GM08714 (cell line): ENCODE measurements around the gene MKI67.

Source experiments
- H3K4me3 ChIP-seq: fragments of 200-500 bp; sonication (Bioruptor generic); 2 replicates; pipeline ENCODE4 v1.5.1; 2014; ENCODE audit warnings: mild to moderate bottlenecking, low read length, inconsistent platforms
- ZNF274 ChIP-seq: IDR thresholded peaks from 2 replicates; pipeline ENCODE4 v1.6.1; 2012; ENCODE audit warnings: mild to moderate bottlenecking, low read depth, low read length

Gene MKI67

DNA sequence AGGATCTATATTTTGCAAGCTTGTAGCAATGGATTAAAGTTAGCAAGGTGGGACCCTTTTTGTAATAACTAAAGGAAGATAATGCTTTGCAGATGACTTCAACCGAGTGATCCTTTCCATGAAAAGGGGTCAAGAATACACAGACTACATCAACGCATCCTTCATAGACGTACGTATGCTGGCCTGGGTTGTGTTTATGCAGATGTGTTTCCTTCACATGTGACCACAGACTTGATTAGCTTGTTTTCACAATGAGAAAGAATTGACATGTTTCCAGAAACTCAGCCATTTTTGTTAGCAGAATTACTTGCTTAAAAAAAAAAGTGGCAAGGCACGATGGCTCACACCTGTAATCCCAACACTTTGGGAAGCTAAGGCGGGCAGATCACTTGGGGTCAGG is 54.2 kb downstream of the MKI67 start:
- no peak overlapping the region for H3K4me3 ChIP-seq
- TF ChIP-seq ZNF274, result no peak

DNA sequence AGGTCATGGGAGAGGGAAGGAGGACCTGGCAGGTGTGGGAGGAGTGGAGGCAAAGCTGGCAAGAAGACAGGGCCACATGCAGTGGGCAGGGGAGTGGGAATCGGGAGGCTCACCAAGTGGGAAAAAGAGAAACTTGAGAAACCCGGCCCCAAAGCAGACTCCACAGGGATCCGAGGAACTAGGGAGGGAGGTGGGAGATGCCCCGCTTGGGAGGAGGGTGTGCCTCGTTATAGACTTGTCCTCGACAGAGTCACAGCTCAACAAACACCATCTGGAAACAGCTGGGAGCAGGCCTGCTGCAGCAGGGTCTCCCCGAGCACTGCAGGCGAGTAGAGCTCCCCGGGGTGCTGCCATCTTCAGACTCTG is 54.8 kb downstream of the MKI67 start:
- H3K4me3 ChIP-seq, result no peak overlapping the region

DNA sequence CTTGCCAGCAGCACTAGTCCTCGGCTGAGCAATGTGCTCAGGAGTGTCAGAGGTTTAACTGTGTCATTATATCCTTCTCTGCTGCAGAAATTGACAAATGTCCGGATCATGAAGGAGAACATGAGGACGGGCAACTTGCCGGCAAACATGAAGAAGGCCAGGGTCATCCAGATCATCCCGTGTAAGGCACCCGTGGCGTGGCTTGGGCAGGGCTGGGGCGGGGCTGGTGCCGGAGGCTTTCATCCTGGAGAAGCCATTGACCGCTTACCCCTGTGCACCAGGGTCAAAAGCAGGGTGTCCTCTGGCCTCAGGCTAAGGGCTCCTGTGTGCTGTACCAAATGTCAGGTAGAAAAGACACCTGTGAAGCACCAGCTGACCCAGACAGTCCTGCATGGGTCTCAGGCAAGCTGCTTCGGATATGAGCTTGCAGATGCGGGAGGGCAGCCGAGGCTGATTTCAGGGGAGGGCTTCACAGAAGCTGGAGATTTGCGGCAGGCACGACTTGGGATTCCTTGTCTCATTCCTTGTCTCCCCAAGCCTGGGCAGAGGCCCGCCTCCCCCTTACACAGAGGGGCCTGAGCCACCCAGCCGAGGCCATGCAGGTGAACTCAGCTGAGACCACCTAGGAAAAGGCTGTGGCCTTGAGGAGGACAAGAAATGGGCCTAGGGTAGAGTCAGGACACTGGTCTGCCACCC is 55.4 kb downstream of the MKI67 start:
- H3K4me3 ChIP-seq, result no peak overlapping the region
- no peak for TF ChIP-seq ZNF274

More for the DNA sequence above, 54.8 kb downstream of the MKI67 start:
- TF ChIP-seq ZNF274, result no peak

DNA sequence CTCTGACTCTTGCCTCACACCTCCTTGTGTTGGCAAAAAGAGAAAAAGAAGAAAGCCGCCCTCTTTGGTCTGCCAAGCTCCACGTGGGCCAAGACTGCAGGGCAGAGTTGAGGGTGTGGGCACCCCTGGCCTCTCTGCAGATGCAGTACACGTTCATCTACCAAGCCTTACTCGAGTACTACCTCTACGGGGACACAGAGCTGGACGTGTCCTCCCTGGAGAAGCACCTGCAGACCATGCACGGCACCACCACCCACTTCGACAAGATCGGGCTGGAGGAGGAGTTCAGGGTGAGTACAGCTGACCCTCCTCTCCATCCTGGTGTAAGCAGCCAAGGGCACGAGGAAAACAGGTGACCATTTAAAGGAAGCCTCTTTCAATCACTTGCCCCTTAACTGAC is 56.1 kb downstream of the MKI67 start:
- H3K4me3 ChIP-seq, result no peak overlapping the region
- TF ChIP-seq ZNF274, result no peak

DNA sequence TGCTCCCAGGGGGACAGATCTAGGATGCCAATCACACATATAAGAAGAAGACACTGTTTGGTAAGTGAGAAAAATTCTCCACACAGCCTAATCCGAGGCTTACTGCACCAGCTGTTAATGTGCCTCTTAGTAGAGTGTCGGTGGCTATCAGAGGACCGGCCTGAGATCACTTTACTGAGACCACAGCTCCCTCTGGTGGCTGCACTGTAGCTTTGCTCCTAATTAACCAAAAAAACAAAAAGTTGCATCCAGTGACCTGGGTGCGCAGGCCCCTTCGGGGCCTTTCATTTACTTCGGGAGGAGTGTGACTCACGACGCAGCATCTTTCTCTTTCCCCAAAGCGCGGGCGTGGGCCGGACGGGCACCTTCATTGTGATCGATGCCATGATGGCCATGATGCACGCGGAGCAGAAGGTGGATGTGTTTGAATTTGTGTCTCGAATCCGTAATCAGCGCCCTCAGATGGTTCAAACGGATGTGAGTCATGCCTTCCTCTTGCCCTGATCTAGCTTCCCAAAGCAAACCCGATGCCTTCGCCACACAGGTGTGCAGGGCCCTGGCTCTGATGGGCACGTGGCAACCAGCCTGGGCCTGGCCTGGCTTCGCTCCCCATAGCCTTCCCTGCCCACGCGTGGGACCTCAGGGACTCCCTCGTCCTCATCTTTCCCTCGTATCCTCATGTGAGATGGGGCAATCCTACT is 56.7 kb downstream of the MKI67 start:
- no peak for TF ChIP-seq ZNF274
- H3K4me3 ChIP-seq, result no peak overlapping the region

DNA sequence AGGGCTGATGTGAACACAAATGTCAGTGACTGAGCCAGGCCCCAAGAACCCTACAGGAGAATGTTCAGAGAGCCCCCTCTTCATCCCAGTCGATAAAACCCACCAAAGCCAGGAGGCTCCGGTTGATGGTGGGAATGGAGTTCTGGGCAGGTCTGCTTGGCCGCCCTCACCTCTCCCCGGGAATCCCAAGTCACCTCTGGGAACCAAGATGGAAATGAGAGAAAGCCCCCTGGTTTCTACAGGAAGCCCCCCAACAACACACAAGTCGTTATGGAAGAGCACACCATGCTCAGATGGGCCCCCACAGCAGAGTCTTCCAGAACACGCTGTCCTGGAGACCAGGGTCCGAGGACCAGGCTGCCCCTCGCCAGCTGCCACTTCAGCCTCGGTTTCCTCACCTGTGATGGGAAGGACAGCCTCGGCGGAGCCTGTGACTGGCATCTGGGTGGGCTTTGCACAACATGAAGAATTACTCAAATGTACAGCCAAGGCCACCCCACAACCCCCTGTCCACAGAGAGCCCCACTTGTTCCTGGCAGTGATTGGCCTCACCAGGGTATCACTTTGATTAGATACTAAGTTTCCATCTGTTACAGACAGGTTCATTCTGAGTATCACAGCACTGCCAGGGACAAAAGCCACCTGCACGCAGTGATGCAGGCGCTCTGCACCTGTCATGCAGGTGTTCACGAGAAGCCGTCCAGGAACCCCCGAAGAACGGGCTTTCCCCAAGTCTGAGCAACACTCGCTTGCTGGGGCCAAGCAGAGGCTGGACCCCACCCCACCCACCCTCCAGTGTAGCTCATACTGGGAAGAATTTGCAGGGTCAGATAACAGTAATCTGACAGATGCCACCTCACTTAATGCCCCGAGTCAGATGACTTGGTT is 57.6 kb downstream of the MKI67 start:
- H3K4me3 ChIP-seq, result no peak overlapping the region
- no peak for TF ChIP-seq ZNF274

DNA sequence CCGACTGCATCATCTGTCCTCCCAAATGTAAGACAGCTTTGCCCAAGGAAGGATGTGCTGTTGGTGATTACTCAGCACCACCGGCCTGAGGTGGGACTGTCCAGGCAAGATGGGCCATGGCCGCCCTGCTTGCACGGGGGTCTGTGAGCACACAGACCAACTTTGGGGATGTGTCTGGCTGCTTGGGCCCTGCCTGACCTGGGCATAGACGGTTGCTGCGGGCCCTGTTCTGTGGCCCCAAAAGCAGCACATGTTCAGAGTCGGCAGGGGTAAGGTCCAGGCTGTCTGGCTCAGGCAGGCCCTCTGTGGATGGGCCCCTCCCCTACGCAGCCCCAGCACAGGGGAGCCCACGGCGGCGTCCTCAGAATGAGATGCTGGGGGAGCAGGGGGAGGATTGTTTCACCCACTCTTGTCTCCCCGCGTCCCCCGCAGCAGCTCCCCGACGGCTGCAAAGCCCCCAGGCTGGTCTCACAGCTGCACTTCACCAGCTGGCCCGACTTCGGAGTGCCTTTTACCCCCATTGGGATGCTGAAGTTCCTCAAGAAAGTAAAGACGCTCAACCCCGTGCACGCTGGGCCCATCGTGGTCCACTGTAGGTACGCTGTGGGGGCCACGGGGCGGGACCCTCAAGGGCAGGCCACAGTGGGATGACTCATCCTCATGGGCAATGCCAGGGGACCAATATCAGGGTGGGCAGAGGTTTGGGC is 58.4 kb downstream of the MKI67 start:
- no peak for TF ChIP-seq ZNF274
- H3K4me3 ChIP-seq, result no peak overlapping the region

DNA sequence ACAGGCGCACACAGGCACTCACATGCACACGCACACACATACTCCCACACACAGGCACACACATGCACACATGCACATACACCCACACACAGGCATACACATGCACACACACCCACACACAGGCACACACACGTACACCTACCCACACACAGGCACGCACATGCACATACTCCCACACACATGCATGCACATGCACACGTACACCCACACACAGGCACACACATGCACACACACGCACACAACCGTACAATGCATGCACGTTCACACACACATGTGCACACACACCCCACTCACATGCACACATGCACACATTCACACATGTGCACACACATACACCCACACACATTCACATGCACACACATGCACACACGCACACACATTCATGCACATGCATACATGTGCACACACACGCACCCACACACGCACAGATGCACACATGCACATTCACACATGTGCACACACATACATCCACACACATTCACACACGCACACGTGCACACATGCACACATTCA is 59.3 kb downstream of the MKI67 start:
- no peak overlapping the region for H3K4me3 ChIP-seq
- TF ChIP-seq ZNF274, result no peak

DNA sequence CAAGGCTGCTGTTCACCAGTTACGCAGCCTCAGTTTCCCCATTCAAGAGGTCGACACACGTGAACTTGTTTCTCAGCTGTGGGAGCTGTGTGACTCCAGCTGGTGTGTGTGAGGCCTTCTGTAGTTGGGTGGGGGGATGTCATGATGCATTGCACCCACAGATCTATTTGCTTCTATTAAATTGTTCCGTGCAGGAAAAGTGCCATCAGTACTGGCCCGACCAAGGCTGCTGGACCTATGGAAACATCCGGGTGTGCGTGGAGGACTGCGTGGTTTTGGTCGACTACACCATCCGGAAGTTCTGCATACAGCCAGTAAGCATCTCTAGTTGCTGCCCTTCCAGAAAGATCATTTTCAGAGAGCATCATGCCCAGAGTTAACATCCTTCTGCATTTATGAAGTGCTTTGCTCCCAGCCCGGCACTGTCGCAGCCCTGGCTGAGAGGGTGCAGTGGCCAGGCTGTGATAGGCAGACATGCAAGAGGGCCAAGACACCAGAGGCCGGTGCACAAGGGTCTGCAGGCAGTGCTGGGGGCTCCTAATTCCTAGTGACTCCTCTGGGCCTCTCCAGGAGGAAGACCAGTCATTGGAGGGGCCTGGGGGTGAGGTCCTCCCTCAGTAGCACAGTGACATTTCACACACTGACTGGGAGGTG is 60.2 kb downstream of the MKI67 start:
- no peak for TF ChIP-seq ZNF274
- no peak overlapping the region for H3K4me3 ChIP-seq

DNA sequence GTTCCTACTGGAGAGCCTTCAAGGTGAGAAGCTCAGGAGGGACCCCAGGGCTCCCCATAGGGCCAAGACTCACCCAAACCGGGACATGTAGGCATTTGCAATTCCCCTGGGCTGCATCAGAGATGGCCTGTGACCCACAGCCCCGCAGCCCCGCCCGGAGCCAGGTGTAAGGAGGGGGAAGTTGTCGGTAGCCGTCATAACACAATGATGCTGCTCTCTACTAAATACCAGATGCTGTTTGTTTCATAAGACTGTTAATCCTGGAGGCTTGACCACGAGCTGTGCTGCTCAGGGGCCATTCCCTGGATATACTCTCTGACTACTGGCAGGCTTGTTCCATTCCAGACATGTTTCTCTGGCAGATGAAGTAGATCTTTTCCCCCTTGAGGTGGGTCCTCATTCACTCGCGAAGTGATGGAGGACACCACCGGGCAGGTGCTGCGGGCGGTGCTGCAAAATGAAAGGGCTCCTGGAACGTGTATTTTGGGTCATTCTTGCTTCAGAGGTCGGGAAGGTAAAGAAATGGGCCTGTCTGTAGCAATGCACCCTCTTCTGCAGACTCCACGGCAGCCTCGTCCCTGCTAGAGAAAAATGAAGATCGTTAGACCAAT is 61.1 kb downstream of the MKI67 start:
- no peak for TF ChIP-seq ZNF274
- no peak overlapping the region for H3K4me3 ChIP-seq

DNA sequence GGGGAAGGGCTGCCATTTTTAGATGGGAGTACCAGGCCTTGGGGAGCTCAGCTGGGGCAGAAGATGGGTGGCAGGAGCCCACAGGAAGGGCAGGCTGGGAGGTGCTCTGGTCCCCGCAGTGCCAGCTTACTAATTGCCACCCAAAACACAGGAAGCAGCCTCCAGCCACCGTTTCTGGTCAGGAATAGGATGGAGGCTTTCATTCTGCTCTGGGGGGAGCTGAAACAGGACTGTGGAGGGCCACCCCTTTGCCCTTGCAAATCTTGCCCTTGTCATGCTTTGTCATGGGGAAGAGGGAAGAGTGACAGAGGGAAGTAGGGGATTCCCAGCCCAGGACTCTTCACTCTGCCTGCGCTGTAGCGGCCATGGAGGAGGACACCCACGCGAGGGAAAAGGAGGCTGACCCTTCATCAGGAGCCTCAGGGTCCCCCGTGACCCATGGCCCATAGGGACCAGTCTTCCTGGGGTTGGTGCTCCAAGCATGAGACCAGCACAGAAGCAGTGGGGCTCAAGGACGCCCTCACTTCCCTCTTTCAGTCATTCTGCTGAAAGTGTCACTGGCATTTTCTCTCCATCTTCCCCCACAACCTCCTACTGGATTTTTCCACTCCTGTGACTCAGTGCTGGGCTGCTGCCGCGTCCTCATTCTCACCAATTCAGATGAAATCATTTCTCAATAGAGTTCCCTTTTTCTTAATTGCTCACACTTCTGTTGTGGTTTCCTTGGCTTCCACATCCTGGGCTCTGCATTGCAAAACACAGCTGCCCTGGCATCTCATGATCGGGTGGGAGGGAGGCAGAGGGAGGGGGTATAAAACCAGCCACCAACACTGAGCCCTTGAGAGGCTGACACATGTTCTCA is 61.9 kb downstream of the MKI67 start:
- TF ChIP-seq ZNF274, result no peak
- H3K4me3 ChIP-seq, result no peak overlapping the region; the same call in 1 of the 2 replicates

DNA sequence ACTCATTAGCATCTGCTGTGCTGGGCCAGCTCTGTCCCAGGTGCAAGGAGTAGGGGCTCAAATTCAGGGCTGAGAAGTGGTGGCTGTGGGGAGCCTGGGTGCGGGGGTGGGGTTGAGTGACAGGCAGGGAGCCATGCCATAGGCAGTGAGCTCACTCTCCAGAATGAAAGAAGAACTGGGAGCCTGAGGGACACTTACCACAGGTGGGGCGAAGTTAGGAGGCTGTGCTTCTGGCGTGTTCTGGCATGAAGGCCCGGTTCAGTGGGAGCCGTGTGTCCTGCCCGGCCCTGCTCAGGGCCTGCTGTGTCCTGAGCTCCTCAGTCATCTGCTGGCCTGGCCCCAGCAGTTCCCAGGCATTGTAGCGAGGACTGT is 62.5 kb downstream of the MKI67 start:
- H3K4me3 ChIP-seq, result no peak overlapping the region; the same call in 1 of the 2 replicates
- no peak for TF ChIP-seq ZNF274
